Measurements from ENCODE around the gene THADA.

DNA sequence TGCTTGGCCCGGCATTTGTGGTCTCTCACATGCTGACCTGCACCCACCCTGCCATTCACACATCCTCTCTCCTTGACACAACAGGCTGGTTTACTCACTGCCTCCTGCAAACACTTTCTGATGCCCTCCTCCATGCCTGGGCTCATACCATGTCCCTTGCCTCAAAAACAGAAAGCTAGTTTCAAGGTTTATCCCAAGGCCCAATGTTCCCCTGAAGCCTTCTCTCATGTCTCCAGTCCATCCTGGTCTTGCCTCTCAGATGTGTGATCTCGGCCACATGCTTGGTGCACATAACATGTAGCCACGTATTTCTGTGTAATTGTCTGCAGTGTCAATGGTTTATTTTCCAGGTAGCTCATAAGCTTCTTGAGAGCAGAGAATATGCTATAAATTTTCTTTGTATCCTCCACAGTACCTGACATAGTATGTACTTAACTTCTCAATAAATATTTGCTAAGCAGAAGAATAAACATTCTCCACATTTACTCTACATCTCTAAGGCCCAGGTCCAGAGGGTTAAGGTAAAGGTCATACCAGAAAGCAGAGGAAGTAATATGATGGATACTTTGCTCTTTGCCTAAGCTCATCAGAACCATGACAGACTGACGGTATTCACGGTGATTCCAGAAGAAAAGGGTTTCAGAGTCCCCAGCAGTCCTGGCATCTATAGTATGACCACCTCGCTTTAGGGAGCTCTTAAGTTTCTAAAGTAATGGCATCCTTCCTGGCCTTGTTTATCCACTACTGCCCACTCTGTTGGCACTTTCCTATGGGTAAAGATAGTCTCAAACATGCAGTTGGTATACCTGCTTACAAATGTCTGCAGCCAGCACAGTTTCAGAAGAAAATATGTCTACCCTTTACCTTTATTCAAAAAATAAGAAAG lies 206.0 kb downstream of the THADA start:
- TF ChIP-seq CTCF (tag by site-specific recombination; IDR thresholded peaks at IDR 0.05), result no peak
- no peak for TF ChIP-seq ZNF24 (tag by site-specific recombination; IDR thresholded peaks at IDR 0.05)
- no peak for TF ChIP-seq TCF7L2 (IDR thresholded peaks at IDR 0.05; ENCODE audit: borderline replicate concordance, low read depth, low read length)

Measured in HEK293 (cell line).